WTC11 (cell line): ENCODE results near the gene IPCEF1. TPM values are rescaled to one million over a fixed set of nuclear protein-coding genes. Genes with fewer than 3 reads are reported as not detected.

Experiments used
- ATAC-seq: fragments of 200-7000 bp; cut with Tn5 transposase; 2 replicates; pipeline ENCODE4 v1.10.0; 2021; ENCODE audit warnings: mild to moderate bottlenecking, moderate library complexity
- CTCF ChIA-PET: fragments of 300-600 bp; sonication (Branson Sonifier 250); formaldehyde crosslinking; loops from one replicate; lab custom pipeline; 2021; ENCODE audit warnings: antibody characterized with exemption; lab: Charles Lee
- POLR2A ChIA-PET: fragments of 350-600 bp; sonication (Branson Sonifier 250); formaldehyde crosslinking; loops from one replicate; lab custom pipeline; 2021; ENCODE audit warnings: antibody characterized with exemption; lab: Charles Lee
- DNase-seq: peaks from one replicate; pipeline ENCODE4 v3.0.0; 2021; ENCODE audit warnings: low spot score
- H3K27ac Mint-ChIP-seq: 2 replicates; pipeline ENCODE4 v1.8.0; 2021; ENCODE audit warnings: mixed read lengths
- H3K27me3 Mint-ChIP-seq: 2 replicates; pipeline ENCODE4 v1.8.0; 2021; ENCODE audit warnings: low read depth, mild to moderate bottlenecking, moderate library complexity, mixed read lengths
- H3K36me3 Mint-ChIP-seq: 2 replicates; pipeline ENCODE4 v1.8.0; 2021; ENCODE audit warnings: mixed read lengths
- H3K4me1 Mint-ChIP-seq: 2 replicates; pipeline ENCODE4 v1.8.0; 2022; ENCODE audit warnings: mixed read lengths
- H3K4me3 Mint-ChIP-seq: 2 replicates; pipeline ENCODE4 v1.8.0; 2021; ENCODE audit warnings: mild to moderate bottlenecking, moderate library complexity, mixed read lengths
- H3K9me3 Mint-ChIP-seq: 2 replicates; pipeline ENCODE4 v1.8.0; 2021; ENCODE audit warnings: mixed read lengths
- AR ChIP-seq: fragments of 250-450 bp; sonication (Bioruptor Pico); IDR thresholded peaks from 2 replicates; pipeline ENCODE4 v1.9.0; 2021; ENCODE audit warnings: mild to moderate bottlenecking
- E2F4 ChIP-seq: sonication (generic); formaldehyde crosslinking; IDR thresholded peaks from 2 replicates; pipeline ENCODE4 v1.8.1; 2022; ENCODE audit warnings: low read depth, mild to moderate bottlenecking, moderate library complexity, missing genetic modification reagents, borderline replicate concordance
- ETV6 ChIP-seq: sonication (generic); formaldehyde crosslinking; IDR thresholded peaks from 2 replicates; pipeline ENCODE4 v1.8.1; 2022; ENCODE audit warnings: mild to moderate bottlenecking, missing genetic modification reagents
- FOXP1 ChIP-seq: sonication (generic); formaldehyde crosslinking; IDR thresholded peaks from 2 replicates; pipeline ENCODE4 v1.8.0; 2022; ENCODE audit warnings: missing genetic modification reagents, mild to moderate bottlenecking, moderate library complexity, borderline replicate concordance
- HMGA2 ChIP-seq: fragments of 250-450 bp; sonication (Bioruptor Pico); IDR thresholded peaks from 2 replicates; pipeline ENCODE4 v1.4.0; 2021; ENCODE audit warnings: mild to moderate bottlenecking, moderate library complexity
- HMGXB4 ChIP-seq: sonication (generic); formaldehyde crosslinking; IDR thresholded peaks from 2 replicates; pipeline ENCODE4 v1.8.1; 2023; ENCODE audit warnings: mild to moderate bottlenecking, moderate library complexity, missing genetic modification reagents
- IRF1 ChIP-seq: sonication (generic); formaldehyde crosslinking; IDR thresholded peaks from 2 replicates; pipeline ENCODE4 v1.8.0; 2023; ENCODE audit warnings: missing genetic modification reagents
- MAX ChIP-seq: sonication (generic); formaldehyde crosslinking; IDR thresholded peaks from 2 replicates; pipeline ENCODE4 v1.8.0; 2022; ENCODE audit warnings: mild to moderate bottlenecking, missing genetic modification reagents
- NR1H2 ChIP-seq: sonication (generic); formaldehyde crosslinking; IDR thresholded peaks from 2 replicates; pipeline ENCODE4 v1.9.0; 2021; ENCODE audit warnings: mild to moderate bottlenecking, moderate library complexity, missing genetic modification reagents
- NR3C1 ChIP-seq: sonication (generic); formaldehyde crosslinking; conservative IDR thresholded peaks from 2 replicates; pipeline ENCODE4 v1.8.1; 2023; ENCODE audit warnings: low read depth, mild to moderate bottlenecking, missing genetic modification reagents
- PRDM15 ChIP-seq: sonication (generic); formaldehyde crosslinking; IDR thresholded peaks from 2 replicates; pipeline ENCODE4 v1.8.0; 2022; ENCODE audit warnings: missing genetic modification reagents
- SP1 ChIP-seq: sonication (generic); formaldehyde crosslinking; conservative IDR thresholded peaks from 2 replicates; pipeline ENCODE4 v1.8.1; 2022; ENCODE audit warnings: missing genetic modification reagents
- TP53 ChIP-seq: sonication (generic); formaldehyde crosslinking; IDR thresholded peaks from 2 replicates; pipeline ENCODE4 v1.8.1; 2023; ENCODE audit warnings: mild to moderate bottlenecking, missing genetic modification reagents
- USF1 ChIP-seq: sonication (generic); formaldehyde crosslinking; IDR thresholded peaks from 2 replicates; pipeline ENCODE4 v1.8.0; 2022; ENCODE audit warnings: mild to moderate bottlenecking, missing genetic modification reagents
- ZBTB21 ChIP-seq: sonication (generic); formaldehyde crosslinking; IDR thresholded peaks from 2 replicates; pipeline ENCODE4 v1.8.1; 2023; ENCODE audit warnings: mild to moderate bottlenecking, missing genetic modification reagents, borderline replicate concordance
- ZNF121 ChIP-seq: sonication (generic); formaldehyde crosslinking; IDR thresholded peaks from 2 replicates; pipeline ENCODE4 v1.8.0; 2023; ENCODE audit warnings: missing genetic modification reagents
- ZNF416 ChIP-seq: fragments of 250-450 bp; sonication (Bioruptor Pico); IDR thresholded peaks from 2 replicates; pipeline ENCODE4 v1.9.0; 2021; ENCODE audit warnings: mild to moderate bottlenecking, inconsistent platforms
- ZNF425 ChIP-seq: fragments of 250-450 bp; sonication (Bioruptor Pico); conservative IDR thresholded peaks from 2 replicates; pipeline ENCODE4 v1.9.0; 2021; ENCODE audit warnings: mild to moderate bottlenecking
- total RNA-seq: library from RNA; stranded (reverse); gene quantifications from 3 replicates; pipeline ENCODE4 v1.2.3, GENCODE V29; 2021

IPCEF1 gene
- total RNA-seq, 1 experiment from 2014 or later, result 1.3 TPM

- TF ChIP-seq PRDM15 (no peak), USF1 (CRISPR knock-in tag) (peak; percentile 32; the same call in 1 of the 2 replicates), ZBTB21 (no peak), HMGA2 (CRISPR knock-in tag) (no peak), NR1H2 (CRISPR knock-in tag) (no peak), HMGXB4 (CRISPR knock-in tag) (no peak), ZNF121 (CRISPR knock-in tag) (no peak), SP1 (CRISPR knock-in tag) (peak; percentile 27; the same call in 1 of the 2 replicates), ETV6 (peak; percentile 22; the same call in 1 of the 2 replicates), TP53 (CRISPR knock-in tag) (no peak), ZNF416 (no peak), ZNF425 (CRISPR knock-in tag) (no peak), MAX (CRISPR knock-in tag) (peak; percentile 77), IRF1 (CRISPR knock-in tag) (no peak), NR3C1 (CRISPR knock-in tag) (no peak), FOXP1 (CRISPR knock-in tag) (no peak)
Measured at GRCh38 chr6:154343473-154344308, 12.9 kb downstream of the IPCEF1 start (continued).

- Mint-ChIP-seq H3K9me3 (peaks cover 14% of the 10 kb centered on the region), H3K27ac (no peak overlapping the region), H3K27me3 (no peaks in the 10 kb centered on the region; the same call in 1 of the 2 replicates), H3K4me3 (no peak overlapping the region), H3K36me3 (peaks cover 5% of the 10 kb centered on the region), H3K4me1 (peaks cover 40% of the 10 kb centered on the region)
- DNase-seq (no peak), ATAC-seq (no peak)
- CTCF ChIA-PET, result no interaction called here
- TF ChIP-seq E2F4 (CRISPR knock-in tag), result no peak
- no peak for TF ChIP-seq AR (CRISPR knock-in tag)
- POLR2A ChIA-PET, result no interaction called here
Measured at GRCh38 chr6:154341871-154342270, 14.7 kb downstream of the IPCEF1 start.
